Kasumi-1 (cell line): ENCODE results near the gene DOCK10.
"Not testable (repeated sequence)": the region's sequence is repeated elsewhere in the genome, so short reads cannot be mapped to it uniquely, and the experiment has no call there.

Experiments used
- DNase-seq, 2 experiments: peaks; one replicate each; lab custom pipeline; 2025; lab: John Stamatoyannopoulos, UW

Gene DOCK10

DNA sequence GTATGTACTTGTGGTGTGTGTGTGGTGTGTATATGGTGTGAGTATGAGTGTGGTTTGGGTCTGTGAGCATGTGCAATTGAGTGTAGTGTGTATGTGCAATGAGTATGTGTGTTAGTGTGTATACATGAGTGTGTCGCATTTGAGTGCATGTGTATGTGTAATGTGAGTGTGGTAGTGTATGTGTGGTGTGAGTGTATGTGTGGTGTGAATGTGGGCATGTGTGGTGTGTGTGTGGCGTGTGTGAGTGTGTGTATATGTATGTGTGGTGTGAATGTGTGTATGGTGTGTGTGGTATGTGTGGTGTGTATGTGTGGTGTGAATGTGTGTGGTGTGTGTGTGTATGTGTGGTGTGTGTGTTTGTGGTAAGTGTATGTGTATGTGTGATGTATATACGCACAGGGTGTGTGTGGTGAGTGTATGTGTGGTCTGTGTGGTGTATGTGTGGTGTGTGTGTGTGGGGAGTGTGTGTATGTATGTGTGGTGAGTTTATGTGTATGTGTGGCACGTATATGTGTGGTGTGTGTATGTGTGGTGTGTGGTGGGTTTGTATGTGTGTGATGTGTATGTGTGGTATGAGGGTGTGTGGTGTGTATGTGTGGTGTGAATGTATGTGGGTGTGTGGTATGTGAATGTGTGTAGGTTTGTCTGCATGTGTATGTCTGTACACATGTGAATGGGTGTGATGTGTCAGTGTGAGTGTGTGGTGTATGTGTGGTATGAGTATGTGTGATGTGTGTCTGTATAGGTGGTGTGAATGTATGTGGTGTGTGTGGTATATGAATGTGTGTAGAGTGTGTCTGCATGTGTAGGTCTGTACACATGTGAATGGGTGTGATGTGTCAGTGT is 123.4 kb downstream of the DOCK10 start:
- no peak for DNase-seq

DNA sequence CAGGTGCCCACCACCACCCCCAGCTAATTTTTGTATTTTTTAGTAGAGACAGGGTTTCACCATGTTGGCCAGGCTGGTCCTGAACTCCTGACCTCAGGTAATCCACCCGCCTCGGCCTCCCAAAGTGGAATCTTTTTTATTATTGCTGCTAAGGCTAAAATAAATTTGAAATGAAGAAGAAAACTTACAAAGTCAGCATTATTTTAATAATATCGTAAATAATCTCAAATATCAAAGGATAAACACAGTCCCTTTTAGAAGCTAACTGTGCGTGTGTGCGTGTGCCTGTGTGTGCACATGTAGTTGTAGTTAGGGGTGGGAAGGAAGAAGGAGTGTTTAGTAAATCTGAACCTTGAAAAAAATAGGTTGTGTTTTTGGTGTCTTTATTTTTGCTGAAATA is 125.0 kb downstream of the DOCK10 start:
- DNase-seq: not testable (repeated sequence)

DNA sequence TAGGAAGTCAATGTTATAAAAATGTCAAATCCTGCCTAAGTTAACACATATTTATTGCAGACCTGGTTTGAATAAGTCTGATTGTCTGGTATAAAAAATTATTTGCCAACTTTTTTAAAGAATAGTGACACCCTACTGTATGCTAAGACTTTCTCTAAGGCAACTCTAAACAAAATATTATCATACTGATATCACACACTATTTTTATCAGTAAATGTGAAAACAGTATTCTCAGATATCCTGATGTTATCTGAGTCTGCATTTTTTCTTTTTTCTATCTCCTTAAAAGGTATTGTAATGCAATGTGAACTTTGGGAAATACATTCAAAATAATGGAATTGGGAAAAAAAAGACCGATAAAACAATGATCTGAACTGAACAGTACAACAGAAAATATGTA is 127.1 kb downstream of the DOCK10 start:
- DNase-seq: no peak

DNA sequence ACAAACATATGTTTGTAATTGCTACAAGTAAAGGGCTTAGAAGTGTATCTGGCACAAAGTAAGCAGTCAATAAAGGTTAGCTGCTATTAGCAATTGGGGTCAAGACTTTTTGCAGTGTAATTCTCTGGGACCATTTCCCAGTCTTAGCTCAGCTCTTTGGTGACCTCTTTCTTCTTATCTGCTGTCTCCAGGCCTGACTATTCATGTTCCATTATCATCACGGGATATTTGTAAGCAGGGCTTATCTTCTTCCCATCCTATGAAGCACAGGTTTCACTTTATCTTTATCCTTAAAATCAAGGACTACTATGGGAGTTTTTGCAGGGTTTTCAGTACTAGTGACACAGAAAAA is 131.7 kb downstream of the DOCK10 start:
- no peak for DNase-seq

DNA sequence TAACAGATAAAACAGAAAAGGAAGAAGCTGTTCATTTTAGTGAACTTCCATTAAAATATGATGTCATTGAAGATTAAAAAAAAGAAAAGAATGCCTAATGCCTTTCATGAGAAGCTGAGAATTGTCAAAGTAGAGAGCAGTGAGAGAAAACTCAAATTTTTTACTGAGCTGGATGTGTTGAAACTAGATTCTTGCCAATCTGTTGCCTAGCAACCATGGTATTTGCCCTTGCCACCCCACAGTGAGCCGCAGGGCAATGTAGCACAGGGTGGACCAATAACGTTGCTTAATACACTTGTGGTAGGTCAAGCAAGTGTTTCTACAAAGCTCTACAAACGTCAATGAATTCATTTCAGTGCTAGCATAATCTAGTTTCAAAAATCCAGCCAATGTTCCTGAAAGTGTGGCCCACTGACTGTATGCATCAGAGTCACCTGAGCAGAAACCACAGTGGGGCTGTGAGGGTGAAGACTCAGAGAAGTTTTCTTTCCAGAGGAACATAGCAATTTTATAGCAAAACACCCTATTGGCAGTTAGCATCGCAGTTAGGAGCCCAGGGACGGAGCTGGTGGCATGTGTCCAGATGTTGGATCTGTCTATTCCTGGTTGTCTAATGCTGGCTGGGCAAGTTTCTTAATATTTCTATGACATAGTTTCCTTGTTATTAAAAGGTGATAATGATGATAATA is 132.2 kb downstream of the DOCK10 start:
- no peak for DNase-seq

DNA sequence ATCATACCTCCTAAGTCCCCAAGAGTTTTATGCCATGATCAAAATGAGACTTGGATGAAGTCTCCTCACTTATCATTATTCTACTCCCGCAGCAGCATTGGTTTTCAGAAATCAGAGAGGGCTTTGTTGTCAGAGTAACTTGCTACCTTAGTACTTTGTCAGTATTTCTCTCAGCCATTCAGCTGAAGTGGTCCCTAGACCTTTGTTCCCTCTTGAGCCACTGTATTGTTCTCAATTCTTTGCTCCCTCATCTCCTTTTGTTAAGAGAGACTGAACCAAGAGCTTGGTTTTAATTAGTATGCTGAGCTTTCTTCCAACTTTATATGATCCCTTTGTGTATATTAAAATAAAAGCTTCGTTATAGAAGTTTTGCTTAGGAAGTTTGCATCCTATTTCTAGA is 133.4 kb downstream of the DOCK10 start:
- DNase-seq: no peak

DNA sequence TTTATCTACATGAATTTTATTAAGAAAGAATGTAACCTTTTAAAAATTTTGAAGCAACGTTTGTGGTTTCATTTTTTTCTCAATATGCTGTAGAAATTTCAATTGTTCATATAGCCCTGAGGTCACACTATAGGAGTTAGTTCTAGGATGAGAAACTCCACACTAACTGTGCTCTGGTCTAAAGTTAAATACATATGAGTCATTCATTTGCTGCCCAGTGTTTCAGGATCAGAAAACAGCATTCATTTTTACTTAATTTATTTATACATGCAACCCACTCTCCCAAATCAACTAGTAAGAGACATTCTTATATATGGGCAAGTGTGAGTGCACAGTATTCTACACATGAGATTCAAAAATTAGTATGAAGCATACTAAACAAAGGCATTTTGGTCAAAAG is 137.9 kb downstream of the DOCK10 start:
- no peak for DNase-seq

DNA sequence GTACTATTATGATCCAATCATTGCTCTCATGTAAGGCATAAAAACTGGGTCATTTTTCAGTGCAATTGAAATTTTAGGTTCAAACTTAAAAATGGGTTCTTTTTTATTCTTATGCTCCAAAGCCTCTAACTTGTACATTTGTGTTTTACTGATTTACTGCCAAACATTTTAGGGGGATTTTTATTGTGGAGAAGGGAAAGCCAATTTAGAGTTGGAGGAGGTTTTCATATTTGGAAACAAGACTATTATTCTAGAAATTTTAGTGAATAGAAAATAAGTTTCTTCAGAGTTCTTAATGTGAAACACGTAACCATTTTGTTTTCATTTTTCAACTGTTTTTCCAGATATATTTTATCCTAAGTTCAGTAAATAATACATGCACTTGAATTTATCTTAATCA is 138.6 kb downstream of the DOCK10 start:
- no peak for DNase-seq

DNA sequence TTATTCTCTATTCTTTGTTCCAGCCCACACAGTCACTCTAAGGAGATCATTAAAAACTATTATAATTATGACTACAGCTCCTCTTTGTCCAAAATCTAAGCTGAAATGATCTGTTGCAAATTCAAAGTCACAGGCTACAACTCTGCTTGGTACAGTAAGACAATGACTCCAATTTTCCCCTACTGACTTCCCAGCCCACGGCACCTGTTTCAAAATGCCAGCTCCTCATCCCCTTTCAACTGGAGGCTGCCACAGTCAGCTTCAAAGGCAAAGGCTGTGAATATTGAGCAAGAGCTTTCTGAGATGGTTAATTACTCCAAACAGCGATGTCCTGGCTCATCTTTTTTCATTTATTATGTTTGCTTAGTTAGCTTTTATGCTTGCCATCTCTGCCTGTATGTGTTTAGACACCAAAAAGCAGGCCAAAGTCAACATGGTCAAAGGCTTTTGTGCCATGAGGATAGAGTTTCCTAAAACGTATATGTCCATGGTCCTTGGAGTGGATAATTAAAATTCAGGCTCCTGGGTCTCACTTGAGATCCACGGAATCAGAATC is 141.1 kb downstream of the DOCK10 start:
- no peak for DNase-seq

DNA sequence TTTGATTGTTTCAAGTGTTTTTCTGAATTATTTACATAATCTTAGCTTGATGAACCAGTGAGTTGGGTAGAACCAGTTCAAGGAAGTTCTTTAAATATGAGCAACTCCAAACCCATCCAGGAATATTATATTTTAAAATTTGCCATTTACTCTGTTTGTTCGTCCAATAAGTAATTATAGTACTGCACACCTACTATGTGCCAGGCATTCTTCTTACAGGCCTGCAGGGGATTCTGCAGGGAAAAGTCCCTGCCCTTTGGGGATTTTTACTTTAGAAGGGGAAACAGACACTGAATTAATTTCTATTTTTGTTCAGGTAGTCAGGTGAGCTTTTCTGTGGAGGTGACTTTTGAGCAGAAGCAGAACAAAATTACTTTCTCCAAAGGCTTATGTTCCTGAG is 146.9 kb downstream of the DOCK10 start:
- DNase-seq: no peak

DNA sequence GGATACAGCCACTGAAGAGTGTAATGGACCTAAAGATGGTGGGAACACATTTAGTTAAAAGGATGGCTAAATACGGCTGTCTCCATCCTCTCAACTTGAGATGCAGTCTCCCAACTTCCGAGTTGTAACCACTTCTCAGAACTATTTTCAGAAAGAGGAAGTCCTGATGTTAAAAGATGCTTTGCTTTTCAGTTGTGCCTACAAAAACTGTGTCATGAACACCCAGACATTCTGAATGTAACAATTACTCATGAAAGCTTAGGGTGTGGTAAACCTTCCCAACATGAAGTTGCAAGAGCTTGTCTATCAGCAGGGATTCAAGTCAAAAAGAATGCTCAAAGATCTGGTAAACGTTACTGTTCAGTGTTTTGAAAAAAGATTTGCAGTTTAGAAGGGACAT is 147.9 kb downstream of the DOCK10 start:
- peak; percentile 74 to 79 for DNase-seq

DNA sequence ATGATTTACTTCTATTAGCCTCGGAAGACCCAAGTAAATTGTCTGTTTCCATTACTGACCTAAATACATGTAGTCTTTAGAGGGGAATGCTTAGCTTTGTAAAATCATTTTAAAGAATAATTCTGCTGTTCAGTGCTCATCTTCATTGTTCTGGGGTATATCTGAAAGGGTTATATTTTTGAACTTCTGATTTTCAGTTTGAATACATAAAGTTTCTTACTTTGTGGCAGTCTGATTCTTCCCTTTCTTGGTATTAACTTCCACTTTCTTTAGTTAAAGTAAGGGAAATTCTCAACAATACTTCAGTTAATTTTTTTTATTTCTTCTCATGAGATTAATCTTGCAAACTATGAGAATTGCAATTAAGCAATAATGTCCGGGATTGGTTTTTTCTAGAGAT is 148.4 kb downstream of the DOCK10 start:
- DNase-seq: no peak

DNA sequence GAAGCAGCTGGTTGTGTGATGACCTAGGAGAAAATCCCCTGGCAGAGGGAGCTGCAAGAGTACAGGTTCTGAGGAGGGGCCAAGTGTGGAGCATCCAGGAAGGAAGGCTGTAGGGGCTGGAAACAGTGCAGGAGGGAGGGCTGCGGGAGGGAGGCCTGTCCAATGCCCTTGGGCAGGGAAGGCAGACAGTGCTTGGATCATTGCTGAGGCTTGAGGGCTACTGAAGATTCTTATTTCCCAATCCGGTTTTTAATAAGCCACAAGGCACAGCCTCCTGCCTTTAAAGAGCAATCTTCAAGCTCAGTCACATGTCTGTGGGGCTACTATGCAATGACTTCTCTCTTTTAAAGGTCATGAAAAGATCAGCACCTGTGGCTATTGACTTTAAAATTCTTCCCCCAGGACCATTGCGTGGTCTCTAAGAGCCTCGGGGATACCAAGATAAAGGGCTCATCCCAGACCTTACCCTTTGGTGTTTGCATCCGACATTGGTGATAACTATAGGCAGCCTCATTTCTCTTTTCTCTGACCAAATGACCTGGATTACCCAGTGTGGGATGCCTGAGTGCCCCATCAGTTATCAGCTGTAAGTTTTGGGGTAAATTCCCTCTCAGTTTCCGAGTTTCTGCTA is 149.6 kb downstream of the DOCK10 start:
- DNase-seq: no peak

DNA sequence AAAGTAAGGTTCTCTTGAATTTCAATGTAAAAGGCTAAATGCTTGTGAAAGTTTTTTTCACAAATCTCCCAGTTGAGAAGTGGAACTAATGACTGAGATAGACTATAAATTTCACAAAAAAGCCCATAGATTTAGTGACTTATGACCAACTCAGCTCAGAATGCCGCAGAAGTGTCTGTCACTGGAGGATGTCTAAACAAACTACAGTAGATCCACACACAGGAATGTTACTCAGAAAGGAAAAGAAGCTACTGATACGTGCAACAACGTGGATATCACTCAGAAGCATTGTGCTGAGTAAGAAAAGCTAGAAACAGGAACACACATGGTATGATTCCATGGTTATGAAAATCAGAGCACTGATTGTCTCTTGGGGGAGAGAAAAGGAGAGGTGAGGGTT is 151.9 kb downstream of the DOCK10 start:
- no peak for DNase-seq

DNA sequence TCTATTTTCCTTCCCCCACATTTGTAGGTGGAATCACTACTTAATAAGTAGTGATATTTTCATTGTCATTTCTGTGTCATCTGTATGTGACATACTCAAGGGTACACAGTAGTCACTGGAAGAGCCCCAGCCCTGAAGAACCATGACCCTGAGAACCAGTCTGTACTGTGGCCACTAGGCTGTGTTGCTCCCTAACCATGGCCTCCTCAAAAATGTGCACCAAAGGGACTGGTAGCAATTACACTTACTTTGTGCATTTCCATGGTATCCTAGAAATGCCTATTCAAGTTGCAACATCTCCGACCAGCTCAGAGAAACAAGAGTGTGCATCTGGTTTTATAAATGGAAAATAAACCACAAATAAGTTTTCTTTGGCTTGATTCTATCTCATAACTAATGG is 155.1 kb downstream of the DOCK10 start:
- DNase-seq: no peak

DNA sequence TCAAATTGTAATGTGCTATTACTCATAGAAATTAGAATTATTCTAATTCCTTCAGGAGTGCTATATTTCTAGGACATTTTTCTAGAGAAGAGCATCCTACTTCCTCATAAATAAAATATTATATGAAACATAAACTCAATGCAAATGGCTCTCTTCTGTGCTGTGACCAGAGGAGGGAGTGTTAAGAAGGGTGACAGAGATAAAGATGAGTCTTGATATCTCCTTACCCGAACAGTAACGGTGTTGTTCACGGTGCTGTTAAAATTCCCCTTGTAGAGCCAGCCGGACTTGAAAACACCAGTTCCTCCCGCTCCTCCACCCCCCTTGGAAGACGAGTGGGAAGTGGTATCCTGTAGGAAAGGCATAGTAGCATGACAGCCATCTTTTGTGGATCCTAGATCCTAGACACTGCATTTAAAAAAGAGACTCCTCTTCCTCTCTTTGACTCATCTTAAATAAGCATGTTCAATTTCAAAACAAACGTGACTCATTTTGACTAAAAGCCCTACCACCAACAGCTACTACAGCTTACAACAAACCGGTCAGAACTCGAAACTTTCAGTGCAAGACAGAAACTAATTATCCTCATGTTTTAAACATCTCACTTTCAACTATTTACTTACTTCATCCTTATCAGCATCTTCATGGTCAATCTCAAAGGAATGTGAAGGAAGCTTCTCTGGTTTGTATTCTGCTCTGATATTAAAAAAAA is 156.3 kb downstream of the DOCK10 start:
- no peak for DNase-seq

DNA sequence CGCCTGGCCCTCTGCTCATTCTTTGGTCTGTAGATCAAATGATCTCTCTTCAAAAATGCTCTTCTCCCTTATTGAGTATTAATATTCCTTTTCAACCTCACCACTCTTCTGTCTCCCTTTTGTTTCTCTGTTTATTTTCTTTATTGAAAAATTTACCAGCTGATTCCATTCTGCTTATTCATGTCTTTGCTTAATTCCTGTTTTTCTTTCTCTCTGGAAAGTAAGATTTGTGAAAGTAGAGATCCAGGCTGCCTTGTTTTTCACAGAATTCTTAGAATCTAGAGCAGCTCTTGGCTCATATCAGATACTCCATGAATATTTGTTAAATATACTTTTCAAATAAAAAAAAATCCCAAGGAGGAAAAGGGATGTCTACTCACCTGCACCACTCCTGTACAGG is 157.0 kb downstream of the DOCK10 start:
- no peak for DNase-seq

DNA sequence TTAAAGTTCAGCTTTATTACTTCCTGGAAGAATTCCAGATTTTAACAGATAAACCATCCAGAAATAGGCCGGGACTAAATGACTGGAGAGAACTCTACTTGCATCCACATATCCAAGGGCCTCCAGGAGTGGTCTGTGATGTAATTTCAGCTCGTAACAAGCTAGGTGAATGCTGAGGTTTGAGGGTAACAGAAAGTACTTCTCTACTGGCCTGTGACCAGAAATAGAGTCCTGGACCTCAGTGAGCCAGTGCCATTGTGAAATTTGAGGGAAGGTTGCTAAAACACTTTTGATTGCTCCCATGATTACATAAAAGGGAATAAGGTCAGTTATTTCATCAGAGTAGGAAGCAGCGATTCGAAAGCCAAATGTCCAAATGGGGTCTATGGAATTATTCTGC is 158.1 kb downstream of the DOCK10 start:
- DNase-seq: no peak

DNA sequence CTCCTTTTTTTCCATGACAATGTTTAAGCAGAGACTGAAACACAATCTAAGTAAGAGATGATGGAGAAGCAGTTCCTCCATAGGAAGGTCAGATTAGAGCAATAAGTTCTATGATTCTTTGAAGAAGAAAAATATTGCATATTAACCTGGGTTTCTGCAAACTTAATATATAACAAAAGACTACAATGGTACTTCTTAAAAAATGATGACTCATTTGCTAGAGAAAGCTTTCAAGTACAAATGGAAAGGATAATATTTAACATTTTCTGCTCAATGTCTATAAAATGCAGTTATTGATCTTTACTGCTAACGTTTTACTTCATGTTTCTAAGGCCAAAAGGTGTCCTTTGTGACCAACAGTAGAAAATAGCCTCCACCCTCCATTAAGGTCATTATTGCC is 158.6 kb downstream of the DOCK10 start:
- no peak for DNase-seq

DNA sequence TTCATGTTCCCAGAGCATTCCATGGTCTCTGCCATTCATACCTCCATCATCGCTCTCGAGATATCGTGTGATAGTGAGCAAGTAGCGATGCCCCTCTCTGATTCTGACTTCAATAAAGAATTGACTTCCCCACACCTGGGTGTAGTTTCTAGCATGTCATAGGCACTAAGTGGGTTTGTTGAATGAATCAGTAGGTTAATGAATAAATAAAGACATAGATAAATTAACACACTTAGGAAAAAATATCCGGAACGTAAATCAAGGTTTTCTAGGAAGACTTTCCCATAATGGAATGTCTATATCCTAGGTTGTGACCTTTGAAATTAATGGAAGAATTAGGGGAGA is 159.1 kb downstream of the DOCK10 start:
- DNase-seq: no peak

DNA sequence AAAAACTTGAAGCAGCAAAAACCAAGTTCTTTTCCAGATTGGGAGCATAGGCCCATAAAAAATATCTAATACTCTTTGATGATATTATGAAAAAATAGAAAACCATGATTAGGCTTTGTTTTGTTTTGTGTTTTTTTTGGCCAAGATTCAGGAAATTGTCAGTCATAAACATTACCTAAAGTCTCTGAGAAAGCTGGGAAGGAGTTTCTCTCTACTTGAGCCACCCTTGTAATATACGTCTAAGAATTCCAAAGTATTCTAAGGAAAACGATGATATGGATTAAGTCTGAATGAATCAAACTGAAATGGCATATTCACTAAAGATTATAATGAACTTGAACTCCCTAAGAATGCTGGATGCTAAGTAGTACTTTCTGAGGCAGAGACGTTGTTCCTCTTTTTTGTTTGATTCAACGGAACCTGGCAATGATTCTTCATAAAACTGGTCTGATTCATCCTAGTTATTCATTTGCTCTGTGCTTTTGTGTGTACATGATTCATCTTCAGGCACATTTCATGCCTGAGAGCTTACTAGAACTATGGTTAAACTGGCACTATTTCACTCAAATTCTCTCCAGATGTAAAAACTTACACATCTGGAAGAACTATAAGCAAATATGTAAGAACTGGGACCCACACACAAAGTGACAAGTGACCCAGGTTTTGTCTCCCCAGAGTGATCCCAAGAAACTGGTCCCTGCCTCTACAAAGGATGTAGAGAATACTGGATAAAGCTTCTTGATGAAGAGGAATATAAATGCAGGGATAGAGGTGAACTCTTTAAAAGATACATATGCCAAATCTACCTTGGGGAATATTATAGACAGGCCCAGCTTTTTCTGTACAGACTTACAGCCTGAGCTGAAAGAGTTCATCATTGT is 159.7 kb downstream of the DOCK10 start:
- peak; percentile 11 to 18 for DNase-seq
